Liver (tissue), 9 donors: ENCODE results near the gene C10orf62. TPM values are rescaled to one million over a fixed set of nuclear protein-coding genes. Genes with fewer than 3 reads are reported as not detected.
"Not testable (repeated sequence)": the region's sequence is repeated elsewhere in the genome, so short reads cannot be mapped to it uniquely, and the experiment has no call there.

Experiments
- DNase-seq: peaks from one replicate; pipeline ENCODE4 v3.0.0-alpha.2; 2017; ENCODE audit warnings: low spot score
- H3K27ac ChIP-seq, 2 donors: one replicate each; pipeline ENCODE4 v1.7.0; 2013; ENCODE audit warnings: inconsistent platforms in 2 of 2, low read length in 2 of 2, control low read depth in 1 of 2, low read depth in 1 of 2, mild to moderate bottlenecking in 1 of 2
- H3K27me3 ChIP-seq, 4 donors: one replicate each; pipeline versions ENCODE4 v1.6.1 to v1.7.0; 2013; ENCODE audit warnings: low read length in 3 of 4, inconsistent platforms in 1 of 4, mild to moderate bottlenecking in 1 of 4, moderate library complexity in 1 of 4; ENCODE audit not compliant: control insufficient read depth in 4 of 4, insufficient read depth in 4 of 4
- H3K36me3 ChIP-seq, 4 donors: one replicate each; pipeline versions ENCODE4 v1.6.1 to v1.7.0; 2013; ENCODE audit warnings: low read length in 3 of 4, mild to moderate bottlenecking in 3 of 4, low read depth in 1 of 4, moderate library complexity in 1 of 4; ENCODE audit not compliant: control insufficient read depth in 4 of 4, insufficient read depth in 3 of 4
- H3K4me1 ChIP-seq, 4 donors: one replicate each; pipeline versions ENCODE4 v1.6.1 to v1.7.0; 2013; ENCODE audit warnings: low read length in 3 of 4, mild to moderate bottlenecking in 3 of 4, moderate library complexity in 1 of 4; ENCODE audit not compliant: control insufficient read depth in 4 of 4, insufficient read depth in 4 of 4
- H3K4me3 ChIP-seq, 3 donors: one replicate each; pipeline versions ENCODE4 v1.6.1 to v1.7.0; 2013; ENCODE audit warnings: low read length in 3 of 3, control low read depth in 1 of 3, low read depth in 1 of 3, mild to moderate bottlenecking in 1 of 3
- H3K9ac ChIP-seq, 2 donors: one replicate each; pipeline ENCODE4 v1.7.0; 2013; ENCODE audit warnings: low read length in 2 of 2, mild to moderate bottlenecking in 2 of 2, moderate library complexity in 2 of 2, control low read depth in 1 of 2, low read depth in 1 of 2
- H3K9me3 ChIP-seq, 4 donors: one replicate each; pipeline versions ENCODE4 v1.6.1 to v1.7.0; 2013; ENCODE audit warnings: low read length in 3 of 4; ENCODE audit not compliant: control insufficient read depth in 4 of 4
- ATF3 ChIP-seq: IDR thresholded peaks from 2 replicates; pipeline ENCODE4 v1.6.1; 2016; ENCODE audit warnings: antibody characterized with exemption
- CTCF ChIP-seq: fragments of 150-350 bp; IDR thresholded peaks from 2 replicates; pipeline ENCODE4 v1.5.1; 2017; ENCODE audit warnings: improper control_type of control experiment, low read depth, low read length; ENCODE audit not compliant: missing input control
- EGR1 ChIP-seq, 2 donors: IDR thresholded peaks; 2 replicates each; pipeline ENCODE4 v1.6.1; 2016 to 2018; ENCODE audit warnings: antibody characterized with exemption in 2 of 2, low read depth in 2 of 2
- GABPA ChIP-seq, 2 donors: IDR thresholded peaks in 1 of 2; conservative IDR thresholded peaks in 1 of 2; 2 replicates each; pipeline ENCODE4 v1.6.1; 2016; ENCODE audit warnings: antibody characterized with exemption in 2 of 2, mild to moderate bottlenecking in 1 of 2, moderate library complexity in 1 of 2
- HNF4A ChIP-seq, 2 donors: conservative IDR thresholded peaks; 2 replicates each; pipeline ENCODE4 v1.6.1; 2016; ENCODE audit warnings: antibody characterized with exemption in 2 of 2, mild to moderate bottlenecking in 2 of 2
- HNF4G ChIP-seq: IDR thresholded peaks from 2 replicates; pipeline ENCODE4 v1.6.1; 2016; ENCODE audit warnings: antibody characterized with exemption
- RAD21 ChIP-seq, 2 donors: IDR thresholded peaks; 2 replicates each; pipeline ENCODE4 v1.6.1; 2016; ENCODE audit warnings: antibody characterized with exemption in 2 of 2, mild to moderate bottlenecking in 2 of 2
- RXRA ChIP-seq, 2 donors: IDR thresholded peaks; 2 replicates each; pipeline ENCODE4 v1.6.1; 2017 to 2018; ENCODE audit warnings: antibody characterized with exemption in 2 of 2, mild to moderate bottlenecking in 1 of 2
- TAF1 ChIP-seq: conservative IDR thresholded peaks from 2 replicates; pipeline ENCODE4 v1.6.1; 2016; ENCODE audit warnings: antibody characterized with exemption, mild to moderate bottlenecking
- YY1 ChIP-seq: IDR thresholded peaks from 2 replicates; pipeline ENCODE4 v1.6.1; 2016; ENCODE audit warnings: antibody characterized with exemption, mild to moderate bottlenecking
- WGBS: extraction: QIAGEN DNeasy Blood & Tissue Kit; methylation state at CpG from one replicate; pipeline ENCODE4 v1.1.7; 2013; 5-methylcytosine and 5-hydroxymethylcytosine counted together
- polyA plus RNA-seq, 2 donors: library from polyadenylated mRNA; stranded (reverse) in 1 of 2; unstranded in 1 of 2; fragments of 200-250 nt in 1 of 2; fragments of >200 nt in 1 of 2; fragmentation: Nextera tagmentation in 1 of 2; extraction: Ambion mirVana in 1 of 2; gene quantifications; one replicate each; pipeline versions ENCODE4 v1.2.1 to v1.2.3, GENCODE V29; 2013 to 2015
- total RNA-seq, 2 donors: library from RNA; depleted of rRNA; stranded (reverse); fragments of >200 nt; gene quantifications; one replicate each; pipeline ENCODE4 v1.2.3, GENCODE V29; 2014
- donor health status: healthy.
- donor health status: healthy.
- donor health status: healthy.
- donor health status: healthy.
- donor health status: healthy.

Gene C10orf62
- total and polyA plus RNA-seq, 4 donors: 0.16 to 3.0 (median 0.41) TPM

GRCh38 chr10:97551271-97551670, 38.2 kb upstream of the C10orf62 start:
- H3K9ac ChIP-seq: no peak overlapping the region
- no peaks in the 10 kb centered on the region for H3K9me3 ChIP-seq
- no peaks in the 10 kb centered on the region for H3K27me3 ChIP-seq
- H3K4me3 ChIP-seq: no peak overlapping the region
- 97% methylated on average over 6 of the region's 6 CpGs for WGBS
- no peak for DNase-seq
- no peaks in the 10 kb centered on the region for H3K4me1 ChIP-seq
- H3K27ac ChIP-seq: no peak overlapping the region
- TF ChIP-seq EGR1 (IDR thresholded peaks at IDR 0.05; ENCODE audit: low read depth in 2 of 2): no peak
- TF ChIP-seq GABPA (IDR thresholded peaks at IDR 0.05 in 1 of 2, conservative IDR thresholded peaks at IDR 0.05 in 1 of 2): no peak
- TF ChIP-seq RXRA (IDR thresholded peaks at IDR 0.05): no peak
- no peak for TF ChIP-seq ATF3
- TF ChIP-seq TAF1: no peak
- no peak for TF ChIP-seq HNF4G
- no peaks in the 10 kb centered on the region for H3K36me3 ChIP-seq

GRCh38 chr10:97553575-97554031, 35.9 kb upstream of the C10orf62 start:
- Histone ChIP-seq H3K9me3 (no peaks in the 10 kb centered on the region), H3K27ac (no peak overlapping the region)

GRCh38 chr10:97554336-97554735, 35.2 kb upstream of the C10orf62 start:
- not testable (repeated sequence) for H3K36me3 ChIP-seq

More at GRCh38 chr10:97553575-97554031, 35.9 kb upstream of the C10orf62 start:
- Histone ChIP-seq H3K4me3 (no peak overlapping the region), H3K4me1 (peaks cover 0 to 4% (median 0%) of the 10 kb centered on the region in 4 donors), H3K27me3 (no peaks in the 10 kb centered on the region), H3K36me3 (no peaks in the 10 kb centered on the region), H3K9ac (no peak overlapping the region)
- DNase-seq: peak; percentile 62
- no peak for TF ChIP-seq YY1
- peak; percentile 11 to 49 for TF ChIP-seq HNF4A (conservative IDR thresholded peaks at IDR 0.05)
- peak; percentile 90 to 95 for TF ChIP-seq RAD21 (IDR thresholded peaks at IDR 0.05)
- peak; percentile 80 for TF ChIP-seq CTCF
- WGBS: 18% methylated on average over 6 of the region's 6 CpGs

GRCh38 chr10:97555541-97555940, 34.0 kb upstream of the C10orf62 start:
- H3K36me3 ChIP-seq, H3K4me1 ChIP-seq, H3K9me3 ChIP-seq, H3K9ac ChIP-seq, DNase-seq, H3K27me3 ChIP-seq, H3K4me3 ChIP-seq, H3K27ac ChIP-seq: not testable (repeated sequence)
- WGBS: 97% methylated on average over 9 of the region's 10 CpGs

More at GRCh38 chr10:97554336-97554735, 35.2 kb upstream of the C10orf62 start:
- H3K4me3 ChIP-seq, DNase-seq, H3K9ac ChIP-seq, H3K4me1 ChIP-seq, H3K9me3 ChIP-seq, H3K27ac ChIP-seq, H3K27me3 ChIP-seq: not testable (repeated sequence)
- whole genome bisulfite sequencing: 96% methylated on average over 5 of the region's 5 CpGs
